ENCODE measurements around the gene TLE4. TPM values are rescaled to one million over a fixed set of nuclear protein-coding genes. Genes with fewer than 3 reads are reported as not detected.

Gene TLE4
- total RNA-seq, 4 donors from 2014 or later: 19.3 to 87.5 (median 41.5) TPM

- intact Hi-C loops (cut with DNase I; ENCODE audit: low total_unique reads) (no loop called here), in situ Hi-C loops (cut with MboI; ENCODE audit: low pct_ligation_motif_present in 1 of 4, low pct_unique_long_range_greater_than_20kb in 1 of 4, low sequenced_read_pairs in 3 of 4) (no loop called here)
- no peaks in the 10 kb centered on the region for H3K36me3 ChIP-seq
- DNase-seq: no peak
- 68 to 78% methylated on average over 3 to 6 of the region's 6 CpGs for WGBS, 2 donors (ENCODE audit: low coverage in 1 of 2)
- TF ChIP-seq POLR2A (IDR thresholded peaks at IDR 0.05) (no peak), EP300 (IDR thresholded peaks at IDR 0.05; ENCODE audit: low read depth) (no peak)
- peaks cover 0 to 11% (median 2%) of the 10 kb centered on the region in 4 donors for H3K4me1 ChIP-seq
- H3K27ac ChIP-seq: no peak overlapping the region
- no peaks in the 10 kb centered on the region for H3K9me3 ChIP-seq
- no peaks in the 10 kb centered on the region for H3K27me3 ChIP-seq
- H3K4me3 ChIP-seq: no peak overlapping the region
Measured at GRCh38 chr9:79663300-79663699, 91.5 kb downstream of the TLE4 start.

GRCh38 chr9:79663878-79664277 lies 92.1 kb downstream of the TLE4 start:
- no peak overlapping the region for H3K4me3 ChIP-seq
- in situ Hi-C loops (cut with MboI; ENCODE audit: low pct_ligation_motif_present in 1 of 4, low pct_unique_long_range_greater_than_20kb in 1 of 4, low sequenced_read_pairs in 3 of 4): no loop called here
- H3K27me3 ChIP-seq: no peaks in the 10 kb centered on the region
- WGBS, 2 donors (ENCODE audit: low coverage in 1 of 2): 75 to 82% methylated on average over 13 of the region's 13 CpGs
- H3K9me3 ChIP-seq: no peaks in the 10 kb centered on the region
- peaks cover 0 to 11% (median 2%) of the 10 kb centered on the region in 4 donors for H3K4me1 ChIP-seq
- H3K36me3 ChIP-seq: no peaks in the 10 kb centered on the region
- intact Hi-C loops (cut with DNase I; ENCODE audit: low total_unique reads): no loop called here
- TF ChIP-seq EP300 (IDR thresholded peaks at IDR 0.05; ENCODE audit: low read depth): no peak
- no peak for TF ChIP-seq POLR2AphosphoS5 (IDR thresholded peaks at IDR 0.05)
- no peak for TF ChIP-seq CTCF (IDR thresholded peaks at IDR 0.05)
- TF ChIP-seq POLR2A (IDR thresholded peaks at IDR 0.05): no peak
- DNase-seq: no peak
- no peak overlapping the region for H3K27ac ChIP-seq

GRCh38 chr9:79664375-79664831 lies 92.6 kb downstream of the TLE4 start:
- Histone ChIP-seq H3K4me1 (peaks cover 0 to 11% (median 2%) of the 10 kb centered on the region in 4 donors), H3K4me3 (no peak overlapping the region), H3K27me3 (no peaks in the 10 kb centered on the region), H3K27ac (no peak overlapping the region), H3K9me3 (no peaks in the 10 kb centered on the region), H3K36me3 (no peaks in the 10 kb centered on the region)
- intact Hi-C loops (cut with DNase I; ENCODE audit: low total_unique reads) (no loop called here), in situ Hi-C loops (cut with MboI; ENCODE audit: low pct_ligation_motif_present in 1 of 4, low pct_unique_long_range_greater_than_20kb in 1 of 4, low sequenced_read_pairs in 3 of 4) (no loop called here)
- WGBS, 2 donors (ENCODE audit: low coverage in 1 of 2): 59 to 67% methylated on average over 4 to 5 of the region's 5 CpGs
- no peak for DNase-seq
- TF ChIP-seq EP300 (IDR thresholded peaks at IDR 0.05; ENCODE audit: low read depth): no peak
- no peak for TF ChIP-seq POLR2A (IDR thresholded peaks at IDR 0.05)
- no peak for TF ChIP-seq CTCF (IDR thresholded peaks at IDR 0.05)
- no peak for TF ChIP-seq POLR2AphosphoS5 (IDR thresholded peaks at IDR 0.05)

- Histone ChIP-seq H3K36me3 (no peaks in the 10 kb centered on the region), H3K27me3 (no peaks in the 10 kb centered on the region), H3K4me1 (peaks cover 0 to 11% (median 2%) of the 10 kb centered on the region in 4 donors), H3K4me3 (no peak overlapping the region), H3K9me3 (no peaks in the 10 kb centered on the region), H3K27ac (no peak overlapping the region)
- in situ Hi-C loops (cut with MboI; ENCODE audit: low pct_ligation_motif_present in 1 of 4, low pct_unique_long_range_greater_than_20kb in 1 of 4, low sequenced_read_pairs in 3 of 4) (no loop called here), intact Hi-C loops (cut with DNase I; ENCODE audit: low total_unique reads) (no loop called here)
- DNase-seq: no peak
- TF ChIP-seq EP300 (IDR thresholded peaks at IDR 0.05; ENCODE audit: low read depth) (no peak), POLR2AphosphoS5 (IDR thresholded peaks at IDR 0.05) (no peak), POLR2A (IDR thresholded peaks at IDR 0.05) (no peak), CTCF (IDR thresholded peaks at IDR 0.05) (no peak)
- 57 to 68% methylated on average over 5 to 8 of the region's 8 CpGs for WGBS, 2 donors (ENCODE audit: low coverage in 1 of 2)
Measured at GRCh38 chr9:79665369-79665768, 93.6 kb downstream of the TLE4 start.

- 76 to 87% methylated on average over 2 of the region's 2 CpGs for WGBS, 2 donors (ENCODE audit: low coverage in 1 of 2)
Measured at GRCh38 chr9:79665931-79666330, 94.2 kb downstream of the TLE4 start.

More at GRCh38 chr9:79665931-79666330, 94.2 kb downstream of the TLE4 start:
- DNase-seq: no peak
- H3K27ac ChIP-seq: no peak overlapping the region
- in situ Hi-C loops (cut with MboI; ENCODE audit: low pct_ligation_motif_present in 1 of 4, low pct_unique_long_range_greater_than_20kb in 1 of 4, low sequenced_read_pairs in 3 of 4): no loop called here
- H3K9me3 ChIP-seq: no peaks in the 10 kb centered on the region
- TF ChIP-seq POLR2AphosphoS5 (IDR thresholded peaks at IDR 0.05) (no peak), EP300 (IDR thresholded peaks at IDR 0.05; ENCODE audit: low read depth) (no peak), POLR2A (IDR thresholded peaks at IDR 0.05) (no peak), CTCF (IDR thresholded peaks at IDR 0.05) (no peak)
- intact Hi-C loops (cut with DNase I; ENCODE audit: low total_unique reads): no loop called here
- H3K27me3 ChIP-seq: no peaks in the 10 kb centered on the region
- H3K4me1 ChIP-seq: peaks cover 0 to 11% (median 2%) of the 10 kb centered on the region in 4 donors
- H3K4me3 ChIP-seq: no peak overlapping the region
- H3K36me3 ChIP-seq: no peaks in the 10 kb centered on the region
